Measurements from ENCODE around the gene TGFBI.

Gene TGFBI

DNA sequence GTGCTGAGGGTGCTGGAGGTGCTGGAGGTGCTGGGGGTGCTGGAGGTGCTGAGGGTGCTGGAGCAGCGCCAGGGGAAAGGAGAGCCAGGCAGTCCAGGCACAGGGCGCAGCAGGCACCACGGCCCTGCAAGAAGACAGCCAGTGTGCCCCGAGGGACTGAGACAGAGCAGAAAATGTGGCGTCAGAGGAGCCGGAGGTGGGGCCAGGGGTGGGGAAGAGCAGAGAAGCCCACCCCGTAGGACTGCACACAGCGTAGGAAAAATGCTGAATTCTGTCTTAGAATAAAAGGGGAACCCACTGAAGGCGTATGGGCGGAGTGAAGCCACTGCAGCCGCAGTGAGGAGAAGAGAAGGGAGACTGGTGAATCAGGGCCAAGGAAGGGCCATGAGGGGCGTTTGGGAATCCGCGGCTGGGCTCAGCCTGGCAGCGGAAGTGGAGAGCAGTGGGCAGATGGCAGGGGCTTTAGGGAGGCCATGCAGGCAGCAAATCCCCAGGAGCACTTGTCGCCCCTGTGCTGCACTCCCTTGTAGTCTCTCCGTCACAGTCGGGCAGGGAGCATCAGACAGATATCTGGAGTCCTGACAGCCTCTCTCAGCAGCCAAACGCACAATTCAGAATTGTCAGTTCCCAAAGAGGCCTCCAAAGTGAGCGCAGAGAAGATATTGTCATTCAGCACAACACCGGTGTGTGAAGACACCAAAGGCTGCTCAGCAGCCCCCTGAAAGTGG lies 38.1 kb upstream of the TGFBI start:
- Histone ChIP-seq H3K9ac (ENCODE audit: low read length) (no peak overlapping the region), H2AFZ (ENCODE audit: low read depth, low read length, severe bottlenecking) (no peak overlapping the region), H3K4me2 (ENCODE audit: low read depth, low read length, poor library complexity, severe bottlenecking) (no peak overlapping the region), H4K20me1 (ENCODE audit: low read depth, low read length) (no peaks in the 10 kb centered on the region), H3K27ac (ENCODE audit: low read depth, low read length) (no peak overlapping the region), H3K36me3 (ENCODE audit: low read length) (no peaks in the 10 kb centered on the region), H3K9me2 (replicated peaks; ENCODE audit: insufficient read depth, low read length) (no peaks in the 10 kb centered on the region), H3K27me3 (ENCODE audit: low read length) (no peaks in the 10 kb centered on the region), H3K79me2 (ENCODE audit: insufficient read depth, low read length) (no peaks in the 10 kb centered on the region), H3K9me3 (ENCODE audit: insufficient read depth, low read length) (no peaks in the 10 kb centered on the region), H3K4me3 (ENCODE audit: insufficient read depth, low read length, poor library complexity, severe bottlenecking) (no peak overlapping the region), H3F3A (ENCODE audit: insufficient read depth) (no peaks in the 10 kb centered on the region)
- TF ChIP-seq, protein P1, sequence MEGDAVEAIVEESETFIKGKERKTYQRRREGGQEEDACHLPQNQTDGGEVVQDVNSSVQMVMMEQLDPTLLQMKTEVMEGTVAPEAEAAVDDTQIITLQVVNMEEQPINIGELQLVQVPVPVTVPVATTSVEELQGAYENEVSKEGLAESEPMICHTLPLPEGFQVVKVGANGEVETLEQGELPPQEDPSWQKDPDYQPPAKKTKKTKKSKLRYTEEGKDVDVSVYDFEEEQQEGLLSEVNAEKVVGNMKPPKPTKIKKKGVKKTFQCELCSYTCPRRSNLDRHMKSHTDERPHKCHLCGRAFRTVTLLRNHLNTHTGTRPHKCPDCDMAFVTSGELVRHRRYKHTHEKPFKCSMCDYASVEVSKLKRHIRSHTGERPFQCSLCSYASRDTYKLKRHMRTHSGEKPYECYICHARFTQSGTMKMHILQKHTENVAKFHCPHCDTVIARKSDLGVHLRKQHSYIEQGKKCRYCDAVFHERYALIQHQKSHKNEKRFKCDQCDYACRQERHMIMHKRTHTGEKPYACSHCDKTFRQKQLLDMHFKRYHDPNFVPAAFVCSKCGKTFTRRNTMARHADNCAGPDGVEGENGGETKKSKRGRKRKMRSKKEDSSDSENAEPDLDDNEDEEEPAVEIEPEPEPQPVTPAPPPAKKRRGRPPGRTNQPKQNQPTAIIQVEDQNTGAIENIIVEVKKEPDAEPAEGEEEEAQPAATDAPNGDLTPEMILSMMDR (IDR thresholded peaks at IDR 0.05; ENCODE audit: insufficient read depth, low read length, poor library complexity, severe bottlenecking) = no peak
- TF ChIP-seq EZH2phosphoT487 (conservative IDR thresholded peaks at IDR 0.05; ENCODE audit: low read length) = no peak

DNA sequence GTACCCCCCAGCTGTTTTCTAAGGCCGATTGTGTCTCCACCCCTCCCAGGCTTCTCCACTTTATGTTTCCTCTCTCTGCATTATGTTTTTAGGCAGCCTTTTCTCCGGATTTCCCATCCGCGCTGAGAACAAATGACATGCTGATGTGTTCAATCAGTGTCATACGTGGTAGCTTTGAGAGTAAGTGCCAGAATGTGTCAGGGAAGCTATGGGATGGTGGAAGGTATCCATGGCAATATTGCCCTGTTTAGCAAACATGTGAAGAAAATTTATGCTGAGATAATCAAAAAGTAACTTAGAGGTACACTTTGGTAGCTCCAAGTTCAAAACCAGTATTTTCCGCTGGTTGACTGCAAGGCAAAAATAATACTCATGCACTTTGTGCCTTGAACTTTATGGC lies 37.4 kb upstream of the TGFBI start:
- no peaks in the 10 kb centered on the region for H3K9me3 ChIP-seq (ENCODE audit: insufficient read depth, low read length)
- TF ChIP-seq, protein P1 (IDR thresholded peaks at IDR 0.05; ENCODE audit: insufficient read depth, low read length, poor library complexity, severe bottlenecking) = no peak
- TF ChIP-seq EZH2phosphoT487 (conservative IDR thresholded peaks at IDR 0.05; ENCODE audit: low read length) = no peak
- H3K27me3 ChIP-seq (ENCODE audit: low read length) = no peaks in the 10 kb centered on the region
- no peak overlapping the region for H3K27ac ChIP-seq (ENCODE audit: low read depth, low read length)
- no peak overlapping the region for H3K9ac ChIP-seq (ENCODE audit: low read length)
- H2AFZ ChIP-seq (ENCODE audit: low read depth, low read length, severe bottlenecking) = no peak overlapping the region
- no peaks in the 10 kb centered on the region for H3K9me2 ChIP-seq (replicated peaks; ENCODE audit: insufficient read depth, low read length)
- no peaks in the 10 kb centered on the region for H4K20me1 ChIP-seq (ENCODE audit: low read depth, low read length)
- H3K4me2 ChIP-seq (ENCODE audit: low read depth, low read length, poor library complexity, severe bottlenecking) = no peak overlapping the region
- H3K79me2 ChIP-seq (ENCODE audit: insufficient read depth, low read length) = no peaks in the 10 kb centered on the region
- H3F3A ChIP-seq (ENCODE audit: insufficient read depth) = no peaks in the 10 kb centered on the region
- H3K36me3 ChIP-seq (ENCODE audit: low read length) = no peaks in the 10 kb centered on the region
- no peak overlapping the region for H3K4me3 ChIP-seq (ENCODE audit: insufficient read depth, low read length, poor library complexity, severe bottlenecking)

DNA sequence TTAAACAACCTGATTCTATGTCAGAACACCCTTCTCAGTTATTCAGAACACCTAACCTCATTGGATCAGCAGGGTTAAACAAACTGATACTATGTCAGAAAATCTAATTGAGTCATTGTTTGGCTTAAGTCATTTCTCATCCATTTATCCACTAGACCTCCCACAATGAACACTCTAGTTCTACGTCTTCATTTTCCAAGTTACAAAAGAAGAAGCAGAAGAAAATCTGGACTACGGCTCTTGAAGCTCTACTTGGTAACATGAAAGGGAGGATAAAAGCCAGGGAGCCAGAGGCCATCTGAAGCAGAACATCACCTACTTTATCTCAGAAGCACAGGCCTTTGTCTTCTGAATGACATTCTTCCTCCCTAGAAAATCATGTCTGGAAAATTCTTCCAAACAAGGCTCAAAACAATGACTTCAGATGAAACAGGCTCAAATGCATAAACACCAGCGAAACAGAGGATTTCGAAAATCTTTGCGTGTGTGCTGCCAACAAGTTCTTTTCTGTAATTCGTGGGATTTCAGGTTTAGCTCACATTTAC lies 35.4 kb upstream of the TGFBI start:
- Histone ChIP-seq H2AFZ (ENCODE audit: low read depth, low read length, severe bottlenecking) (no peak overlapping the region), H3K9me3 (ENCODE audit: insufficient read depth, low read length) (no peaks in the 10 kb centered on the region), H4K20me1 (ENCODE audit: low read depth, low read length) (no peaks in the 10 kb centered on the region), H3K9ac (ENCODE audit: low read length) (no peak overlapping the region), H3K4me2 (ENCODE audit: low read depth, low read length, poor library complexity, severe bottlenecking) (no peak overlapping the region), H3K27ac (ENCODE audit: low read depth, low read length) (no peak overlapping the region), H3K27me3 (ENCODE audit: low read length) (no peaks in the 10 kb centered on the region), H3K36me3 (ENCODE audit: low read length) (no peaks in the 10 kb centered on the region), H3K9me2 (replicated peaks; ENCODE audit: insufficient read depth, low read length) (no peaks in the 10 kb centered on the region), H3K79me2 (ENCODE audit: insufficient read depth, low read length) (no peaks in the 10 kb centered on the region), H3F3A (ENCODE audit: insufficient read depth) (no peaks in the 10 kb centered on the region), H3K4me3 (ENCODE audit: insufficient read depth, low read length, poor library complexity, severe bottlenecking) (no peak overlapping the region)
- TF ChIP-seq EZH2phosphoT487 (conservative IDR thresholded peaks at IDR 0.05; ENCODE audit: low read length) = no peak
- TF ChIP-seq, protein P1 (IDR thresholded peaks at IDR 0.05; ENCODE audit: insufficient read depth, low read length, poor library complexity, severe bottlenecking) = no peak

All from SU-DHL-6 (cell line).